Muscle of leg (tissue), 11 donors: Measurements from ENCODE around the gene SORL1. TPM values are rescaled to one million over a fixed set of nuclear protein-coding genes. Genes with fewer than 3 reads are reported as not detected.

Experiments used
- DNase-seq: peaks from one replicate; pipeline ENCODE4 v3.0.0; 2013
- H3K27ac ChIP-seq: one replicate; pipeline ENCODE4 v1.5.1; 2013; ENCODE audit warnings: mild to moderate bottlenecking, low read length, control low read depth
- H3K27me3 ChIP-seq: one replicate; pipeline ENCODE4 v1.6.1; 2013; ENCODE audit warnings: low read length; ENCODE audit not compliant: control insufficient read depth, insufficient read depth
- H3K36me3 ChIP-seq: one replicate; pipeline ENCODE4 v1.6.1; 2013; ENCODE audit warnings: low read length; ENCODE audit not compliant: control insufficient read depth, insufficient read depth
- H3K4me1 ChIP-seq: one replicate; pipeline ENCODE4 v1.6.1; 2013; ENCODE audit warnings: low read length; ENCODE audit not compliant: control insufficient read depth, insufficient read depth
- H3K4me3 ChIP-seq: one replicate; pipeline ENCODE4 v1.5.1; 2013; ENCODE audit warnings: low read length, control low read depth
- H3K9me3 ChIP-seq: replicated peaks from 2 replicates; pipeline ENCODE4 v1.6.1; 2013; ENCODE audit warnings: low read depth, low read length; ENCODE audit not compliant: control insufficient read depth
- WGBS: methylation state at CpG from one replicate; pipeline ENCODE4 v1.1.5; 2013; ENCODE audit warnings: missing lambda C conversion rate; ENCODE audit not compliant: insufficient coverage; 5-methylcytosine and 5-hydroxymethylcytosine counted together
- polyA plus RNA-seq, 8 donors: library from polyadenylated mRNA; unstranded; fragments of 120-200 nt; gene quantifications; one replicate each; pipeline versions ENCODE4 v1.2.1 to v1.2.3, GENCODE V29; 2013; ENCODE audit warnings: inconsistent platforms in 1 of 8, low replicate concordance in 1 of 8; ENCODE audit not compliant: insufficient read length in 8 of 8, insufficient read depth in 1 of 8
- total RNA-seq: library from RNA; stranded (reverse); fragments of 120-200 nt; gene quantifications from one replicate; pipeline ENCODE4 v1.2.4, GENCODE V29; 2013

Gene SORL1
- total and polyA plus RNA-seq, 9 donors: 1.0 to 3.1 (median 1.9) TPM

DNA sequence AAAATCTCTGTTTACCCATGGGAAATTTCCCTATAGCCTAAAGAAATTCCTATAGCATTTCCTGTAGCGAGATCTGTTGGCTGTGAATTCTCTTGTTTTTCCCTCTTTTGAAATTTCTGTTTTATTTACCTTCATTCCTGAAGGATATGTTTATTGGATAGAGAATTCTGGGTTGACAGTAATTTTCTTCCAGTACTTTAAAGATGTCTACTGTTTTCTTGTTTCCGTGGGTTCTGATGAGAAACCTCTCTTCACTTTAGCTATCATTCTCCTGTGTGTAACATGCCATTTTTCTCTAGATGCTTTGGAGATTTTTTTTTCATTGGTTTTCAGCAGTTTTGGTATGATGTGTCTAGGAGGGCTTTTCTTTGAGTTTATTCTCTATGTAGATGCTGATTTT is 78.1 kb downstream of the SORL1 start:
- H3K4me3 ChIP-seq: no peak overlapping the region
- no CpG with 5 or more reads among the region's 2 CpGs for WGBS
- H3K36me3 ChIP-seq: no peaks in the 10 kb centered on the region
- H3K9me3 ChIP-seq: peaks cover 4% of the 10 kb centered on the region
- no peak overlapping the region for H3K27ac ChIP-seq
- DNase-seq: no peak
- H3K27me3 ChIP-seq: no peaks in the 10 kb centered on the region
- peaks cover 5% of the 10 kb centered on the region for H3K4me1 ChIP-seq

DNA sequence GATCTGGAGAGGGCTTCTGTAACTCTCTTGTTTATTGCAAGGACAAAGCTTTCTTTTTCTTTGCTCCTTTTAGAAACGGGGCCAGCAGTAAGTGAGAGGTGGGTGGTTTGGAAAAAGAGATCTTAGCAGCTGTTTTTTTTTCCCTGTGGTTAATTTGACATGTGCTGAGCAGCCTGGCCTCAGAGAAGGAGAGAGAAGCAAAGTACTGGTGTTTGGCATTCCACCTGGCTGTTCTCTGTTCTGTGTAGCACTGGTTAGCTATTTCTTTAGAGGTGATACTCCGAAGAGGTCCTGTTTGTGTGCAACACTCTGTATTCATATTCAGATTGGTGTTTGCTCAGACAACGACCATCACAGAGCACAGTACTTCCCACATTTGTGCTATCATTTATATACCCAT is 81.5 kb downstream of the SORL1 start:
- Histone ChIP-seq H3K36me3 (no peaks in the 10 kb centered on the region), H3K4me1 (peaks cover 5% of the 10 kb centered on the region), H3K27me3 (peaks cover 2% of the 10 kb centered on the region), H3K27ac (no peak overlapping the region), H3K9me3 (no peaks in the 10 kb centered on the region), H3K4me3 (no peak overlapping the region)
- DNase-seq: no peak
- WGBS: no CpG with 5 or more reads among the region's 3 CpGs

DNA sequence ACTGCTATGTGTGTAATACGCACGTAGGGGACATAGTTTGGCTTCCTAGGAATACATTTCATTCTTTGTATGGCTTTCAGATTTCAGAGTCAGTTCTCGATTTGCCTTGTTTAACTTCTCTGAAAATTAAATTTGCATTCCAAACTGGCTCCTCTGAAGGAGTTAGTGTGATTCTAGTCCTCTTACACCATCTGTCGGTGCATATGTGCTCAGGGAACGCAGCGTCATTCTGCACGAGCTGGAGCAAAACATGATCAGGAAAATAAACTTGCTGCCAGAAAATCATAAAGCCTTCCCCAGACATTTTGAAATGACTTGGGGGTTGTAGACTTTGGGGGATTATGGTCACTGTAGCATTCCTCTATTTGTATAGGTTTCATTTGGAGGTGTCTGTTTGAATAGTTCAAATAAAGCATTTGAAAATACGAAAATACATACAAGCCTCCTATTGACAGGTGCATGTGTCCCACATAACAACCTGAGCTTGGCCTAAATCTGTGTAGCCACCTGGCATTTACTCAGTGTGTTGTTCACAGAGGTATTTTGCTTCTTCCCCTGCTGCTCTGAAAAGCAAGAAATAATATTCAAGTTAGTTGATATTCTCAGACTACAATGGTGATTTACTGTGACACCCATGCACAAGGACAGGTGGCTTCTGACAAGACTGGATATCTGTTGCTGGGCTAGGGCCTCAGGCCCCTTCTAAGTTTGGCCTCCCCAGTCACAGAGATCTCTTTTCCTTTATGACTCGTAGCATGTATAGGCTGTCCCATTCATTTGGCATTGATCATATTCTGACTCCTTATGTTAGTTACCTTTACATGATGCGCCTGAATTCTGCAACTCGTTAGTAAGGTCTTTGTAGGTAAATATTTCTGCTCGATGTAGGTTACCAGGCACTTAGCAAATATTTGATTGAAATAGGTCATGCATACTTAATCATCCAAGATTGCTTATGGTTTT is 82.3 kb downstream of the SORL1 start:
- no CpG with 5 or more reads among the region's 12 CpGs for WGBS
- H3K36me3 ChIP-seq: no peaks in the 10 kb centered on the region
- DNase-seq: peak; percentile 75

DNA sequence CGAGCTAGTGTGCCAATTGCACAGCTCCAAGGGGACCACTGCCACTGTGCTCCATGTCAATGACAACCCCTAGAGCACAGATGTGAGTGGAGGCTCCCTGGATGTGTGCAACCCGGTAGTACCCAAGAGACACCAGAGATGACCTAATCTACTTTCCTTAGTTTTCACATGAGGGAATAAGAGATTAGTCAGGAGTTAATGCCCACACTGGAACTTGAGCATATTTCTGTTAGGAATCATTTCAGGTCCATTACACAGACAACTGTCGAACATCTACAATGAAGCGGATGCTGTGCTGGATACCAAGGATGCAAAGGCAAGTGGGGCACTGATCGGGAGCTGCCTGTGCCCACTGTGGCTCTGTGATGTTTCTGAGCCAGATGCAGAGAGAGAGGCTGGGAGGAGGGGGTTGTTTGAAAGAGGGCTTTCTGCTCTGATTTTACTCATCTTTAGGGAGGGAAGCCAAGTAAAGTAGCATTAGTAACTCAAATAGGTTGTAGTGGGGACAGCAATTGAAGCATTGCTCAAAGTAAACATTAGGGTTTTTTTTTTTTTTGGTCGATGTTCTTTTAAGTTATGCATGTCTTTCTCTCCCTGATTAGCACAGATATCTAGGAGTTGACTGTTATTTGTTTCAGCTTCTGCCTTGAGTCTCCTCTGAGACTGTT is 83.1 kb downstream of the SORL1 start:
- 56% methylated on average over 3 of the region's 6 CpGs for WGBS

More for the DNA sequence above, 82.3 kb downstream of the SORL1 start:
- peaks cover 5% of the 10 kb centered on the region for H3K4me1 ChIP-seq
- H3K9me3 ChIP-seq: no peaks in the 10 kb centered on the region
- H3K27ac ChIP-seq: no peak overlapping the region
- peaks cover 2% of the 10 kb centered on the region for H3K27me3 ChIP-seq
- no peak overlapping the region for H3K4me3 ChIP-seq

DNA sequence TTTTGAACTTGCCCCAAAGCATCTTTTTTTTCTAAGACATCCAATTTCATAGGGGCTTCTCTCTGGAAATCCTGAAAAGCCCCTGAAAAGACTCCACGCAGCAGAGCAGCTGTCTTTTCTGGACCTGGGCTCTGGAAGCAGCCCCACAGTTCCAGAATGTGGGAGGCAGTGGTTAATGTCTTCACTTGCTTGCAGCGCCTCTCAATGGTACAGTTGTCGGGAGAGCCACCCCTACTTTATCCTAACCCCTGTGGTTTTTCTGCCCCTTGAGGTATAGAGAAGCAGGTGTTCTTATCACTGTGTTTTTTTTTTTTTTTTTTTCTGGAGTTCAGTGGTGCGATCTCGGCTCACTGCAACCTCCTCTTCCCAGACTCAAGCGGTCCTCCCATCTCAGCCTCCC is 84.0 kb downstream of the SORL1 start:
- no peak overlapping the region for H3K27ac ChIP-seq
- no peaks in the 10 kb centered on the region for H3K9me3 ChIP-seq
- no peaks in the 10 kb centered on the region for H3K36me3 ChIP-seq
- peaks cover 2% of the 10 kb centered on the region for H3K27me3 ChIP-seq
- H3K4me3 ChIP-seq: no peak overlapping the region
- H3K4me1 ChIP-seq: peaks cover 5% of the 10 kb centered on the region
- no CpG with 5 or more reads among the region's 6 CpGs for WGBS
- DNase-seq: no peak

More for the DNA sequence above, 83.1 kb downstream of the SORL1 start:
- Histone ChIP-seq H3K9me3 (no peaks in the 10 kb centered on the region), H3K4me1 (peaks cover 5% of the 10 kb centered on the region), H3K36me3 (no peaks in the 10 kb centered on the region), H3K27me3 (peaks cover 2% of the 10 kb centered on the region), H3K27ac (no peak overlapping the region), H3K4me3 (no peak overlapping the region)
- DNase-seq: no peak

DNA sequence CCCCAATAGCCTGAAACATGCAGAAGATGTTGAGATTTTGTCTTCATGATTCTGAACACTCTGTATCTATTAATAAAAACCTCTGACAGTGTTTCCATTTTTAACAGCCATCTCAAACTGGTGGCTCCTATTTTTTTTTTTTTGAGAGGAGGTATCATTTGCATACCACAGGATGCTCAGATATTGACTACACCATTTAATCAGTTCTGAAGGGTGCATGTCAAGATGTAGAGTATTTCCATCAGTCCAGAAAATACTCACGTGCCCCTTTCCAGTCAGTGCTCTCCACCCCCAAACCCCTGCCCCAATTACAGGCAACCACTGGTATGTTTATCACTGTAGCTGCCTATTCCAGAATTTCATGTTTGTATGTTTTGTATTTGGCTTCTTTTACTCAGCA is 85.9 kb downstream of the SORL1 start:
- Histone ChIP-seq H3K27me3 (peaks cover 2% of the 10 kb centered on the region), H3K27ac (no peak overlapping the region), H3K4me1 (peaks cover 5% of the 10 kb centered on the region), H3K9me3 (no peaks in the 10 kb centered on the region), H3K4me3 (no peak overlapping the region), H3K36me3 (no peaks in the 10 kb centered on the region)
- WGBS: no CpG with 5 or more reads among the region's 1 CpG
- DNase-seq: no peak

DNA sequence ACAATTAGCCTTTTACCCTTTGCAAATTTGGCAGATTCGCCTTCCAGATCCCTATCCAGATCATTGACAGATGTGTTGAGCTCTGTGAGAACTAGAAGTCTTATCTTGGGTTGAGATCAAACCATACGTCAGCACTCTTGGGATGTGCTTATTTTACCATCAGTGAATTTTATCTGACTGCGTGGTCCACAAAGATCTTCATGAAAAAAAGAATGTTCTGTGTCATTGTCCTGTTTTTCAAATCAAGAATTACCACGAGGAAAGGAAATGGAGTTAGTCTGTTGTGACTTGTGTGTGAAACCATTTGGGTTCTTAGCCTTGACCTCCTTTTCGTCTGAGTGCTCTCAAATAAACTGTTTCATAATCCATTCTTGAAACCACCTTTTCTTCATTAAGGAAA is 86.9 kb downstream of the SORL1 start:
- H3K27me3 ChIP-seq: peaks cover 2% of the 10 kb centered on the region
- no peaks in the 10 kb centered on the region for H3K36me3 ChIP-seq
- no peaks in the 10 kb centered on the region for H3K9me3 ChIP-seq
- H3K4me1 ChIP-seq: peaks cover 3% of the 10 kb centered on the region
- no peak overlapping the region for H3K27ac ChIP-seq
- no peak overlapping the region for H3K4me3 ChIP-seq
- DNase-seq: no peak
- WGBS: no CpG with 5 or more reads among the region's 5 CpGs

DNA sequence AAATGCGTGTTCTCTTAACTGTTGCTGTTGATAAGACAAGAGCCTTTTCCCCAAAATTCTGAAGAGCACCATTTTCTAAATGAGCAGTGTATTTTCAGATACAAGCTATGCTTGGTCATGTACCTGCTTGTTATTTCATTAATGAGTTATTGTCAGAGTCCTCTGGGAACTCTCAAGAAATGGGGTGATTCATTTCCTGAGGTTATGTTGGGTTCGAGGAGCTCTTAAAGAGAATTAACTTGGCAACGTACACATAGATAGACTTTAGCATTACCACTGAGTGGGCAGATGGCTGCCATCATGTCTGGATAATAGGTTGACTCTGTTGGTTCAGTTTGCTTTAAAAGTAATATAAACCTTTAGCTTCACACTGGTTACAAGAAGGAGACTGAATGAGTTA is 88.5 kb downstream of the SORL1 start:
- Histone ChIP-seq H3K27ac (no peak overlapping the region), H3K9me3 (no peaks in the 10 kb centered on the region), H3K4me3 (no peak overlapping the region), H3K4me1 (no peaks in the 10 kb centered on the region), H3K27me3 (peaks cover 2% of the 10 kb centered on the region), H3K36me3 (no peaks in the 10 kb centered on the region)
- no CpG with 5 or more reads among the region's 3 CpGs for whole genome bisulfite sequencing
- no peak for DNase-seq

DNA sequence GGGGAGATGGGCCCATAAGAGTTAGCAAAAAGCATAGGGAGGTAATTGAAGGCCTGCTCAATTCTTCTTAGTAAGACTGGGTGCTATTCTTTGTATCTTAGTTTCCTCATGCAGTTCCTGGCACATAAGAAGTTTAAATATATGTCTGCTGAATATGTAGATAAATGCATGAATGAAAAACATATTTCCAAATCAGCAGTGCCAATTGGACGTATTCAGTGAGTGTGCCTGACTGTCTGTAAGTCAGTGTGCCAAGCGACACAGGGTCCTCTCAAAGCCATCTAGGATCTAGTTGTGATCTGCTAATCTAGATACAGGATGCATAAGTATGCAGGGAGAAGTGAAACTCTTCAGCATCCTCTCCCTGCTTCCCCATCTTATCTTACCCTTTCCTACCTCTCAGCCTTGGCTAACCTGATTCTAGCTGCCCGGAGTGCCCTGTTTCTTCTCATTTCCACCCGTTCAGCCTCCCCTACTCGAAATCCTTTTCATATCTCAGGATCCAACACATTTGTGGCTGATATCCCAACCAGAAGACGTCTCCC is 91.8 kb downstream of the SORL1 start:
- H3K27ac ChIP-seq: no peak overlapping the region
- H3K36me3 ChIP-seq: no peaks in the 10 kb centered on the region
- peaks cover 3% of the 10 kb centered on the region for H3K4me1 ChIP-seq
- no peak overlapping the region for H3K4me3 ChIP-seq
- H3K9me3 ChIP-seq: no peaks in the 10 kb centered on the region
- H3K27me3 ChIP-seq: no peaks in the 10 kb centered on the region
- no peak for DNase-seq
- WGBS: 74% methylated on average over 3 of the region's 6 CpGs

DNA sequence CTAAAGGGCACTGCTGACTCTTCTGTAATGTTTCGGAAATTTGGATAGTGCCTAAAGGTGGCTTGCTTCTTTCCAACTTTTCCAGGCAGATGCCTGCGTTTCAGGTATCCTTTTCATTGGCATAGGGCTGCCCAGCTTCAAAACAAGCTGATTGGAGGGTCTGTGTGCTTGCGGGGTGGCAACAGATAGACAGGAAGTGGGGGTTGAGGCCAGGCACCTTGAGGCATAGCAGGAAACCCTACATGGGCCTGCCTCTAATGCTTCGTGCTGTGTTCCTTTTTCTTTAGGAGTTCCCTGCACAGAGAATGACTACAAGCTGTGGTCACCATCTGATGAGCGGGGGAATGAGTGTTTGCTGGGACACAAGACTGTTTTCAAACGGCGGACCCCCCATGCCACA is 92.8 kb downstream of the SORL1 start:
- Histone ChIP-seq H3K27me3 (no peaks in the 10 kb centered on the region), H3K4me3 (no peak overlapping the region), H3K4me1 (peaks cover 3% of the 10 kb centered on the region), H3K9me3 (no peaks in the 10 kb centered on the region), H3K36me3 (no peaks in the 10 kb centered on the region), H3K27ac (no peak overlapping the region)
- WGBS: 84% methylated on average over 7 of the region's 7 CpGs
- DNase-seq: no peak
